Measurements from ENCODE around the gene UNC5CL. TPM values are rescaled to one million over a fixed set of nuclear protein-coding genes. Genes with fewer than 3 reads are reported as not detected.

Gene UNC5CL
- total RNA-seq, 1 experiment from 2014 or later, result 0.41 TPM

GRCh38 chr6:41074692-41075436, 35.8 kb upstream of the UNC5CL start:
- Histone ChIP-seq H3K4me1 (ENCODE audit: insufficient read depth, low read length, poor library complexity, severe bottlenecking) (peaks cover 28% of the 10 kb centered on the region), H3K4me3 (ENCODE audit: low read depth, low read length, poor library complexity, severe bottlenecking) (peak overlapping the region; percentile 91), H3K27me3 (replicated peaks; ENCODE audit: insufficient read depth, low read depth, low read length, poor library complexity) (no peaks in the 10 kb centered on the region), H3K9me3 (ENCODE audit: low read depth, low read length, poor library complexity, severe bottlenecking) (no peaks in the 10 kb centered on the region), H3K36me3 (ENCODE audit: insufficient read depth, low read length, poor library complexity, severe bottlenecking) (peaks cover 11% of the 10 kb centered on the region), H3K27ac (ENCODE audit: low read depth, low read length, poor library complexity, severe bottlenecking) (peak overlapping the region; percentile 100)
- DNase-seq (ENCODE audit: low spot score), result no peak
- no TSS peak for BruUV-seq (replicated peaks)
- intact Hi-C loops (cut with micrococcal nuclease; ENCODE audit: unreplicated experiment), result loop anchor here (5.0 kb wide), 1 partner anchor 242 kb away; no protein-coding TSS in a partner anchor
- ChIA-PET POLR2A (ENCODE audit: low non-redundant PET) (no interaction called here), CTCF (no interaction called here)
- TF ChIP-seq EZH2 (IDR thresholded peaks at IDR 0.05; ENCODE audit: borderline replicate concordance, low read depth, low read length, poor library complexity, severe bottlenecking) (no peak), CTCF (conservative IDR thresholded peaks at IDR 0.05; ENCODE audit: low read depth, low read length) (no peak)

GRCh38 chr6:41073968-41074691, 35.1 kb upstream of the UNC5CL start:
- TF ChIP-seq EZH2 (IDR thresholded peaks at IDR 0.05; ENCODE audit: borderline replicate concordance, low read depth, low read length, poor library complexity, severe bottlenecking) (no peak), CTCF (conservative IDR thresholded peaks at IDR 0.05; ENCODE audit: low read depth, low read length) (no peak)
- intact Hi-C loops (cut with micrococcal nuclease; ENCODE audit: unreplicated experiment), result loop anchor here (5.0 kb wide), 1 partner anchor 243 kb away; no protein-coding TSS in a partner anchor
- CTCF ChIA-PET, result no interaction called here
- peak overlapping the region; percentile 91 for H3K4me3 ChIP-seq (ENCODE audit: low read depth, low read length, poor library complexity, severe bottlenecking)
- H3K9me3 ChIP-seq (ENCODE audit: low read depth, low read length, poor library complexity, severe bottlenecking), result no peaks in the 10 kb centered on the region
- H3K27me3 ChIP-seq (replicated peaks; ENCODE audit: insufficient read depth, low read depth, low read length, poor library complexity), result no peaks in the 10 kb centered on the region
- H3K4me1 ChIP-seq (ENCODE audit: insufficient read depth, low read length, poor library complexity, severe bottlenecking), result peaks cover 28% of the 10 kb centered on the region
- POLR2A ChIA-PET (ENCODE audit: low non-redundant PET), result no interaction called here
- DNase-seq (ENCODE audit: low spot score), result peak; percentile 37
- H3K36me3 ChIP-seq (ENCODE audit: insufficient read depth, low read length, poor library complexity, severe bottlenecking), result peaks cover 3% of the 10 kb centered on the region
- BruUV-seq (replicated peaks), result TSS peak; percentile 70
- H3K27ac ChIP-seq (ENCODE audit: low read depth, low read length, poor library complexity, severe bottlenecking), result peak overlapping the region; percentile 100

GRCh38 chr6:41073203-41073967, 34.4 kb upstream of the UNC5CL start:
- Histone ChIP-seq H3K4me3 (ENCODE audit: low read depth, low read length, poor library complexity, severe bottlenecking) (peak overlapping the region; percentile 91), H3K36me3 (ENCODE audit: insufficient read depth, low read length, poor library complexity, severe bottlenecking) (no peaks in the 10 kb centered on the region), H3K27ac (ENCODE audit: low read depth, low read length, poor library complexity, severe bottlenecking) (peak overlapping the region; percentile 100), H3K4me1 (ENCODE audit: insufficient read depth, low read length, poor library complexity, severe bottlenecking) (peaks cover 28% of the 10 kb centered on the region), H3K9me3 (ENCODE audit: low read depth, low read length, poor library complexity, severe bottlenecking) (no peaks in the 10 kb centered on the region), H3K27me3 (replicated peaks; ENCODE audit: insufficient read depth, low read depth, low read length, poor library complexity) (no peaks in the 10 kb centered on the region)
- POLR2A ChIA-PET (ENCODE audit: low non-redundant PET), result no interaction called here
- CTCF ChIA-PET, result interaction anchor here (1.0 kb wide), 1 partner anchor 246 kb away, joined by 4 read pairs; no protein-coding TSS in a partner anchor
- intact Hi-C loops (cut with micrococcal nuclease; ENCODE audit: unreplicated experiment), result loop anchor here (5.0 kb wide), 1 partner anchor 244 kb away; no protein-coding TSS in a partner anchor
- no TSS peak for BruUV-seq (replicated peaks)
- DNase-seq (ENCODE audit: low spot score), result peak; percentile 87
- TF ChIP-seq EZH2 (IDR thresholded peaks at IDR 0.05; ENCODE audit: borderline replicate concordance, low read depth, low read length, poor library complexity, severe bottlenecking) (no peak), CTCF (conservative IDR thresholded peaks at IDR 0.05; ENCODE audit: low read depth, low read length) (no peak; the same call in 1 of the 2 replicates)
